IMR-90 (cell line): ENCODE results near the gene BCL7A. TPM values are rescaled to one million over a fixed set of nuclear protein-coding genes. Genes with fewer than 3 reads are reported as not detected.

Source experiments
- ATAC-seq: fragments of 200-7000 bp; cut with Tn5 transposase; 2 replicates; pipeline ENCODE4 v1.9.1; 2020; ENCODE audit warnings: low read depth, mild to moderate bottlenecking, moderate library complexity
- BruUV-seq: library from RNA; stranded (reverse); fragments of 400-500 nt; replicated peaks from 2 replicates; lab custom pipeline; 2021; lab: Mats Ljungman, UMichigan
- CTCF ChIA-PET: fragments of 300-600 bp; formaldehyde crosslinking; extraction: SDS; loops from one replicate; lab custom pipeline; 2021; ENCODE audit warnings: antibody characterized with exemption; lab: Yijun Ruan, JAX
- POLR2A ChIA-PET: fragments of 300-600 bp; sonication (Branson Sonifier 250); formaldehyde crosslinking; loops from one replicate; lab custom pipeline; 2022; ENCODE audit warnings: antibody characterized with exemption; ENCODE audit not compliant: unreplicated experiment; lab: Charles Lee
- DNase-seq: peaks from one replicate; pipeline ENCODE4 v3.0.0; 2013
- H2AFZ ChIP-seq: replicated peaks from 2 replicates; pipeline ENCODE3; 2013; ENCODE audit warnings: low read length, mild to moderate bottlenecking; ENCODE audit not compliant: poor library complexity
- H2AK5ac ChIP-seq: 2 replicates; pipeline ENCODE4 v1.6.1; 2013; ENCODE audit warnings: low read depth, low read length, inconsistent platforms
- H2AK9ac ChIP-seq: replicated peaks from 2 replicates; pipeline ENCODE3; 2013; ENCODE audit warnings: mild to moderate bottlenecking, low read depth, low read length, moderate library complexity; ENCODE audit not compliant: poor library complexity
- H2BK120ac ChIP-seq: 2 replicates; pipeline ENCODE4 v1.6.1; 2013; ENCODE audit warnings: low read depth, low read length, inconsistent platforms
- H2BK15ac ChIP-seq: 3 replicates; pipeline ENCODE4 v1.6.1; 2013; ENCODE audit warnings: low read depth, low read length, inconsistent platforms
- H2BK20ac ChIP-seq: 2 replicates; pipeline ENCODE4 v1.6.1; 2013; ENCODE audit warnings: low read depth, mild to moderate bottlenecking, inconsistent platforms, low read length, moderate library complexity
- H2BK5ac ChIP-seq: 2 replicates; pipeline ENCODE4 v1.6.1; 2013; ENCODE audit warnings: mild to moderate bottlenecking, low read depth, low read length, inconsistent platforms; ENCODE audit not compliant: poor library complexity, severe bottlenecking
- H3K14ac ChIP-seq: replicated peaks from 2 replicates; pipeline ENCODE4 v1.6.1; 2013; ENCODE audit warnings: low read depth, low read length, inconsistent platforms
- H3K18ac ChIP-seq: 2 replicates; pipeline ENCODE4 v1.6.1; 2013; ENCODE audit warnings: low read depth, low read length, control low read depth
- H3K23ac ChIP-seq: 2 replicates; pipeline ENCODE4 v1.6.1; 2013; ENCODE audit warnings: low read depth, low read length, inconsistent platforms
- H3K27ac ChIP-seq: 2 replicates; pipeline ENCODE4 v1.5.1; 2013; ENCODE audit warnings: mild to moderate bottlenecking, control low read depth, low read length; ENCODE audit not compliant: insufficient read depth
- H3K27me3 ChIP-seq: 2 replicates; pipeline ENCODE4 v1.6.1; 2013; ENCODE audit warnings: low read length; ENCODE audit not compliant: control insufficient read depth, insufficient read depth
- H3K36me3 ChIP-seq: 2 replicates; pipeline ENCODE4 v1.6.1; 2013; ENCODE audit warnings: low read length, mixed read lengths; ENCODE audit not compliant: control insufficient read depth, insufficient read depth
- H3K4ac ChIP-seq: 2 replicates; pipeline ENCODE4 v1.6.1; 2013; ENCODE audit warnings: low read depth, low read length, inconsistent platforms
- H3K4me1 ChIP-seq: 2 replicates; pipeline ENCODE4 v1.6.1; 2013; ENCODE audit warnings: low read length, mixed read lengths; ENCODE audit not compliant: control insufficient read depth, insufficient read depth
- H3K4me2 ChIP-seq: 2 replicates; pipeline ENCODE4 v1.6.1; 2013; ENCODE audit warnings: low read depth, mild to moderate bottlenecking, control low read depth, low read length, moderate library complexity
- H3K4me3 ChIP-seq: 2 replicates; pipeline ENCODE4 v1.5.1; 2013; ENCODE audit warnings: low read depth, mild to moderate bottlenecking, control low read depth, low read length, moderate library complexity; ENCODE audit not compliant: insufficient read depth
- H3K56ac ChIP-seq: 2 replicates; pipeline ENCODE4 v1.6.1; 2013; ENCODE audit warnings: low read length, inconsistent platforms; ENCODE audit not compliant: insufficient read depth; ENCODE audit errors: extremely low read depth
- H3K79me1 ChIP-seq, 2 experiments: 2 replicates each; pipeline ENCODE4 v1.6.1; 2013; ENCODE audit warnings: low read length in 2 of 2, inconsistent platforms in 1 of 2, low read depth in 1 of 2
- H3K9ac ChIP-seq: 2 replicates; pipeline ENCODE4 v1.6.1; 2013; ENCODE audit warnings: low read depth, low read length, control low read depth
- H3K9me1 ChIP-seq: 2 replicates; pipeline ENCODE4 v1.6.1; 2013; ENCODE audit warnings: low read length, inconsistent platforms; ENCODE audit not compliant: insufficient read depth
- H3K9me3 ChIP-seq: 2 replicates; pipeline ENCODE4 v1.6.1; 2013; ENCODE audit warnings: low read length; ENCODE audit not compliant: control insufficient read depth, insufficient read depth
- H4K20me1 ChIP-seq: 2 replicates; pipeline ENCODE4 v1.6.1; 2013; ENCODE audit warnings: low read length, inconsistent platforms; ENCODE audit not compliant: insufficient read depth
- H4K5ac ChIP-seq: 2 replicates; pipeline ENCODE4 v1.6.1; 2013; ENCODE audit warnings: mild to moderate bottlenecking, low read depth, low read length, control low read depth
- H4K8ac ChIP-seq, 2 experiments: 2 replicates each; pipeline ENCODE4 v1.6.1; 2013; ENCODE audit warnings: low read depth in 2 of 2, low read length in 2 of 2, control low read depth in 1 of 2, inconsistent platforms in 1 of 2
- H4K91ac ChIP-seq: 2 replicates; pipeline ENCODE4 v1.6.1; 2013; ENCODE audit warnings: low read depth, low read length, inconsistent platforms; ENCODE audit not compliant: insufficient read depth
- BHLHE40 ChIP-seq: fragments of 150-350 bp; IDR thresholded peaks from 2 replicates; pipeline ENCODE4 v1.6.1; 2016; ENCODE audit warnings: mild to moderate bottlenecking, low read depth, low read length
- CEBPB ChIP-seq: IDR thresholded peaks from 2 replicates; pipeline ENCODE4 v1.6.1; 2012; ENCODE audit warnings: low read depth, low read length, improper control_type of control experiment
- CHD1 ChIP-seq: IDR thresholded peaks from 2 replicates; pipeline ENCODE4 v1.6.1; 2012; ENCODE audit warnings: low read depth, low read length, improper control_type of control experiment
- CTCF ChIP-seq: conservative IDR thresholded peaks from 2 replicates; pipeline ENCODE4 v1.5.1; 2012; ENCODE audit warnings: mild to moderate bottlenecking, low read depth, low read length, improper control_type of control experiment
- POLR2A ChIP-seq: IDR thresholded peaks from 2 replicates; pipeline ENCODE4 v1.6.1; 2012; ENCODE audit warnings: mild to moderate bottlenecking, low read depth, low read length
- USF2 ChIP-seq: fragments of 150-350 bp; IDR thresholded peaks from 2 replicates; pipeline ENCODE4 v1.6.1; 2017; ENCODE audit warnings: mild to moderate bottlenecking, antibody characterized with exemption, low read length, low read depth
- WGBS, 2 experiments: methylation state at CpG; one replicate each; pipeline versions ENCODE4 v1.1.5 to v1.1.7; 2013; ENCODE audit warnings: missing lambda C conversion rate in 2 of 2; ENCODE audit not compliant: insufficient read length in 1 of 2; ENCODE audit errors: extremely low coverage in 2 of 2; 5-methylcytosine and 5-hydroxymethylcytosine counted together
- dilution Hi-C: fragments of 300-500 bp; cut with HindIII; formaldehyde crosslinking; loops from one replicate; pipeline ENCODE4 v1.14.3; 2018; ENCODE audit warnings: low sequenced_read_pairs; ENCODE audit not compliant: unreplicated experiment
- in situ Hi-C: fragments of 300-500 bp; cut with MboI; formaldehyde crosslinking; loops from 3 replicates; pipeline ENCODE4 v1.14.3; 2019; ENCODE audit warnings: low sequenced_read_pairs, inconsistent platforms, mixed read lengths
- intact Hi-C: fragments of 100-400 bp; cut with micrococcal nuclease; formaldehyde crosslinking; loops from 2 replicates; pipeline ENCODE4 v1.10.0; 2022
- polyA plus RNA-seq, 3 experiments: library from polyadenylated mRNA; depleted of rRNA; stranded (reverse); fragments of >200 nt; gene quantifications; 2 replicates each; pipeline ENCODE4 v1.2.3, GENCODE V29; 2012; ENCODE audit warnings: low replicate concordance in 1 of 3
- total RNA-seq: library from RNA; depleted of rRNA; stranded (reverse); fragments of >200 nt; gene quantifications from 2 replicates; pipeline ENCODE4 v1.2.3, GENCODE V29; 2012

Gene BCL7A
- total and polyA plus RNA-seq, 2 of the 4 experiments (the other 2 are of a cell fraction), result 5.6 to 7.9 TPM

GRCh38 chr12:122049827-122050226 lies 28.1 kb downstream of the BCL7A start:
- Histone ChIP-seq H3K27ac (no peak overlapping the region), H3K36me3 (peaks cover 6% of the 10 kb centered on the region), H3K14ac (no peak overlapping the region), H3K4me1 (peaks cover 7% of the 10 kb centered on the region), H3K4ac (no peak overlapping the region), H2BK15ac (no peak overlapping the region), H2BK5ac (no peak overlapping the region), H3K56ac (no peak overlapping the region), H2BK20ac (no peak overlapping the region), H4K20me1 (peaks cover 12% of the 10 kb centered on the region; the same call in 1 of the 2 replicates), H3K9me3 (no peaks in the 10 kb centered on the region), H2AK9ac (peak overlapping the region; percentile 70), H3K4me3 (no peak overlapping the region), H3K27me3 (no peaks in the 10 kb centered on the region), H3K9me1 (no peaks in the 10 kb centered on the region), H3K9ac (no peak overlapping the region), H4K8ac (no peak overlapping the region), H4K91ac (no peak overlapping the region), H2AK5ac (no peak overlapping the region), H3K23ac (no peak overlapping the region), H3K18ac (no peak overlapping the region), H3K79me1 (no peaks in the 10 kb centered on the region), H3K4me2 (no peak overlapping the region), H2BK120ac (no peak overlapping the region), H2AFZ (no peak overlapping the region), H4K5ac (no peak overlapping the region)
- 98% methylated on average over 9 of the region's 9 CpGs; no CpG with 5 or more reads in 1 of the 2 experiments for WGBS, 2 experiments
- in situ Hi-C loops, result no loop called here
- ChIA-PET POLR2A (no interaction called here), CTCF (no interaction called here)
- BruUV-seq, result no TSS peak
- DNase-seq, result no peak
- TF ChIP-seq BHLHE40, result no peak
- no peak for TF ChIP-seq POLR2A
- TF ChIP-seq CTCF, result no peak
- TF ChIP-seq CEBPB, result no peak
- no peak for TF ChIP-seq USF2
- no peak for TF ChIP-seq CHD1
- dilution Hi-C loops, result no loop called here
- ATAC-seq, result no peak
- intact Hi-C loops, result no loop called here
